Astrocyte of the spinal cord (primary cell): Measurements from ENCODE around the gene BAIAP3.

ENCODE experiments used
- DNase-seq: peaks from one replicate; pipeline ENCODE4 v3.0.0; 2011; ENCODE audit warnings: low read depth, low spot score
- H3K4me3 ChIP-seq: 2 replicates; pipeline ENCODE4 v1.5.1; 2011; ENCODE audit warnings: low read depth, mild to moderate bottlenecking, low read length, moderate library complexity
- in situ Hi-C: cut with HindIII; loops from 2 replicates; pipeline ENCODE4 v1.10.0; 2017; ENCODE audit warnings: low sequenced_read_pairs
- TF ChIP-seq, protein P1 (sequence below): IDR thresholded peaks from 2 replicates; pipeline ENCODE4 v1.5.1; 2012; ENCODE audit warnings: low read depth, mild to moderate bottlenecking, low read length, inconsistent platforms

The BAIAP3 gene

DNA sequence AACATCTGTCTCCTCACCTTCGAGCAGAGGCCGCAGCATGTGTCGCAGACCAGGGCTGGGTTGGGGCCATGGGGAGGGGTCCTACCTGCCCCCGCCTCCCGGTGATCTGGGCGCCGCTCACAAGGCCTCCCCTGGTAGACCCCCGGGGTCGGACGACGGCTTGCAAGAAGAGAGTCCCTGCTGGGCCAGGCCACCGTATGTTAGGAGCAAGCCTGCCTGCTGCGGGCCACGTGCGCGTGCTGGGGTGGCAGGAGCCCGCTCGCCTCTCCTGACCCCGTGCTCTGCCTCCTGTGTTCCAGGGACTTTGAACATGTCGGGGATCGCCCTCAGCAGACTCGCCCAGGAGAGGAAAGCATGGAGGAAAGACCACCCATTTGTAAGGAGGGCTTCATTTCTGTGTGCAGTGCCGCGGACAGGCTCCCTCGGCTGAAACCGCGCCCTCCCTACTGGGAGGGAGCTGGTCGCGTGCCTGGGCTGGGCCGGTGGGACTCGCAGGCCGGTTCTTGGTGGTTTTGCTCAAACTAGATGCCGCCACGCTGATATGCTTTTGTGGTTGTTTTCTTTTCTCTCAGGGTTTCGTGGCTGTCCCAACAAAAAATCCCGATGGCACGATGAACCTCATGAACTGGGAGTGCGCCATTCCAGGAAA lies 19.6 kb upstream of the BAIAP3 start:
- TF ChIP-seq, protein P1, sequence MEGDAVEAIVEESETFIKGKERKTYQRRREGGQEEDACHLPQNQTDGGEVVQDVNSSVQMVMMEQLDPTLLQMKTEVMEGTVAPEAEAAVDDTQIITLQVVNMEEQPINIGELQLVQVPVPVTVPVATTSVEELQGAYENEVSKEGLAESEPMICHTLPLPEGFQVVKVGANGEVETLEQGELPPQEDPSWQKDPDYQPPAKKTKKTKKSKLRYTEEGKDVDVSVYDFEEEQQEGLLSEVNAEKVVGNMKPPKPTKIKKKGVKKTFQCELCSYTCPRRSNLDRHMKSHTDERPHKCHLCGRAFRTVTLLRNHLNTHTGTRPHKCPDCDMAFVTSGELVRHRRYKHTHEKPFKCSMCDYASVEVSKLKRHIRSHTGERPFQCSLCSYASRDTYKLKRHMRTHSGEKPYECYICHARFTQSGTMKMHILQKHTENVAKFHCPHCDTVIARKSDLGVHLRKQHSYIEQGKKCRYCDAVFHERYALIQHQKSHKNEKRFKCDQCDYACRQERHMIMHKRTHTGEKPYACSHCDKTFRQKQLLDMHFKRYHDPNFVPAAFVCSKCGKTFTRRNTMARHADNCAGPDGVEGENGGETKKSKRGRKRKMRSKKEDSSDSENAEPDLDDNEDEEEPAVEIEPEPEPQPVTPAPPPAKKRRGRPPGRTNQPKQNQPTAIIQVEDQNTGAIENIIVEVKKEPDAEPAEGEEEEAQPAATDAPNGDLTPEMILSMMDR, result no peak
- in situ Hi-C loops, result no loop called here
- no peak overlapping the region for H3K4me3 ChIP-seq
- no peak for DNase-seq

DNA sequence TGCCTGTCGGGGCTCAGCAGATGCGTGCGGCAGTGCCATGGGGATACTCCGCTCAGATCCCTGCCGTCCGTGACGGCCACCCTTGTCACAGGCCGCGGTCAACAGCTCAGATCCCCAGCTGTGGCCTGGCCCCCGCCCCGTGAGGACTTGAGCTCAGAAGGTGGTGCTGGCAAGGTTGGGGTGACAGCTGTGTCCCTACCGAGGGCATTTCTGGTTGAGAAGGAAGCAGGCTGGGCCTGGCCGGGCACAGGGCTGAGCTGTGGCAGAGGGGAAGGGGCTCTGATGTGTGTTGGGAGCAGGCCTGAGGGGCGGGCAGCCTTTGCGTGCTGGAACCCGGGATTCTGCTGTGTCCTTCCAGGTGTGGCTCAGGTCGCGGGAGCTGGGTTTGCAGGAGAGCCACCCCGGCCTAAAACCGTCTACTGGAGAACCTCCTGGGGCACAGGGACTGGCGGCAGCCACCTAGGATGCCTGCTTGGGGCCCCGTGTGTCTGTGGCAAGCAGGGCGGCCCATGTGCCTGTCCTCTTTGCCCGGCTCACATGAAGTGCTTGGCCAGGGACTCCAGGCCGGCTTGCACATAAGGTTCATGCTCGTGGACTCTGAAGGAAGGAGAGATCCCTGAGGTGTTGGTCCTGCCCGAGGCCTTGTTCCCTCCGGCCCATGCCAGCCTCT lies 18.9 kb upstream of the BAIAP3 start:
- no peak for DNase-seq
- in situ Hi-C loops, result no loop called here
- H3K4me3 ChIP-seq, result no peak overlapping the region
- TF ChIP-seq, protein P1, result no peak

DNA sequence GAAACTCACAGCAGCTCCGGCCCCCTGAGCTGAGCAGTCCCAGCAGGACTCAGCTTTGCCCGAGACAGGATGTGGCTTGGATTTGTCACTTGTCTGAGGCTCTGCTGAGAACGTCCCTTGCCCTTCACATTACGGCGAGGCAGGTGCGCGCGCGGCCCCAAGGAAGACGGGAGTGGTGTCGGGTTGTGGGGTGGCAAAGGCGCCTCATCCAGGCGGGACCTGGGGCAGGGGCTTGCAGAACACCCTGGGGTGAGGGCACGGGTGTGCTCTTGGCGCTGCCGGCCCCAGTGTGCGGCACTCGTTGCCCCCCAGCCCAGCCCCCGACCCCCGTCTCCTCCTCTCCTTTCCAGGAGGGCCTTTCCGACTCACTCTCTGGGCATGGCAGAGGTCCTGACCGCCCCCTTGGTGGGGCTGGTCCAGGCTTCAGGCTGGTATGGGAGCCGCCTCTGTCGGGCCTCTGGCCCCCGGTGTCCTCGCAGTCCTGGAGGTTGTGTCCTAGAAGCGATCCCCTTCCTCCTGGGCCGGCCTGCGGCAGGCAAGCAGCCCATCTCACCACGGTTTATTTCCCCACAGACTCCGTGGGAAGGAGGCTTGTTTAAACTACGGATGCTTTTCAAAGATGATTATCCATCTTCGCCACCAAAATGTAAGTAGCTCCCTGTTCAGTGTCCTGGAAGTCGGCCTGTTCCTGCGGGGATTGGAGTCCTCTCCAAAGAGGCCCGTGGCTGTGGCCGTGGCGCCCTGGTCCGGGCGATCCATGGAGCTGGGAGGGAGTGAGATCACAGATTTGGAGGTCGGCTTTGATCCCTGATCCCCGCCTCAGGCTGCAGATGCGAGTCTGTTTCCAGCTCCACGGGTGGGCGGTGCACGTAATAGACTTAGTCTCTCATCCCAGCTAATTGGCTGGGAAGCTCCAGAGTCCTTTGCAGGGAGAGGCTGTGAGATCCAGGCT lies 18.1 kb upstream of the BAIAP3 start:
- TF ChIP-seq, protein P1, result no peak
- no peak overlapping the region for H3K4me3 ChIP-seq
- in situ Hi-C loops, result no loop called here
- DNase-seq, result no peak

DNA sequence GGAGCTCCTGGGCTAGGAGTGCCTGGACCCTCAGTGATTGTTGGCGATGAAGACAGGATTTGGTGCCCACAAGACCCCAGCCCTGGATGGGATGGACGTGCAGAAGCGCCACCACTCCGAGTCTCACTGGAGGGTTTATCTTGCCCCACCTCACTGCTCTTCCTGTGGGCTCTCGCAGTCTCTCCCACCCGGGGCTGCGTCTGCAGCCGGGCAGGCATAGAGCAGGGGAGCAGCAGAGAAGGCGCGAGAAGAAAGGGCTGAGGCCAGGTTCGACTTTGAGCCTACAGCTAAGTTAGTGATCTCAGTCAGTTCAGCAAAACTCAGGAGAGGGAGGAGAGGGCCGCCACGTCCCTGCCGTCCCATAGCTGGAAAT lies 17.4 kb upstream of the BAIAP3 start:
- in situ Hi-C loops, result no loop called here
- TF ChIP-seq, protein P1, result no peak
- DNase-seq, result no peak
- no peak overlapping the region for H3K4me3 ChIP-seq

DNA sequence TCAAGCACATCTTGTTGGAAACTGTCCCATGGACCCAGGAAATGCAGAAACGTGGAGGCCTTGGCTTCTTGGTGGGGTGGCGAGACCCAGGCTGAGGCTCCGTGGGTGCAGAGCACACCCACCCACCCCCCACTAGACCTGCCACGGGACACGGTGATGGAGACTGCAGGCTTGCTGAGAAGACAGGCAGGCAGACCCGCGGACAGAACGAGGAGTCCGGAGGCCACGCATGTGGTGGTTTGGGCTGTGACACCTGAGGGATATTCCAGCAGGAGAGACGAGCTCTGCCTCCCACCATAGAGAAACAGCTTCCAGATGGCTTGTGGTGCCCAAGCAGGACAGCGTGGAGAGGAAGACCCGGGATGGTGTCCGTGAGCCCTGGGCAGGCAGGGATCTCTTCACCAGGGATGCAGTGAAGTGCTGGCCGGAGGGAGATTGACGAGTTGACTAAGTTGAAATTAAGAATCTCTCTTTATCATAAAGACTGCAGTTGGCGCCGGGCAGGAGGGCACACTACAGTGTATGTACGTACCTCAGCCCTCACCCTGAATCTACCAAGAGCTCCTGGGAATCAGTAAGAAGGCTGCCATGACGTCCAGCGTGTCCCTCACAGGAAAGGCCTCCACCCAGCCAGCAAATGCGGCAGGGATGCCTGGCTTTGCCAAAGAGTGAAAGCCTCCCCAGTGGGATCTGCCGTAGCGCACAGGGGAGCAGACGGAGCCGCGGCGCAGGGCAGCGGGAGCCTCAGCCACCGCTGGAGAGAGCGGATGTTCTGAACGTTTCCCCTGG lies 15.8 kb upstream of the BAIAP3 start:
- no peak overlapping the region for H3K4me3 ChIP-seq
- in situ Hi-C loops, result no loop called here
- TF ChIP-seq, protein P1, result no peak
- no peak for DNase-seq

DNA sequence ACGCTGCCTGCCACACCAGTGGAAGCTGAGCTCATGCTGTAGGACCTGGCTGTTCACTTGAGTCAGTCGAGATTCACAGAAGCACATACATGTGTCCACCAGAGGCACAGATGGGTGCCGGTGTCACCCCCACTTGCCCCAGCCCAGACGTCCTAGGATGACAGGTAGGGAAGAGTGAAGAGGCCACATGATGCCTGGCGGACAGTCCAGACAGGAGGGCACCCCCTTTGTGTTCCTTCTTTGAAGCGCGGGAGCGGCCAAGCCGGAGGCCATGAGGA lies 15.2 kb upstream of the BAIAP3 start:
- TF ChIP-seq, protein P1, result no peak
- H3K4me3 ChIP-seq, result no peak overlapping the region
- DNase-seq, result no peak
- in situ Hi-C loops, result no loop called here
